ENCODE data around the gene RASSF3. TPM values are rescaled to one million over a fixed set of nuclear protein-coding genes. Genes with fewer than 3 reads are reported as not detected.
"Not testable (repeated sequence)": the region's sequence is repeated elsewhere in the genome, so short reads cannot be mapped to it uniquely, and the experiment has no call there.

RASSF3 gene
- total RNA-seq, 2 experiments from 2014 or later, result 40.4 to 41.6 TPM

DNA sequence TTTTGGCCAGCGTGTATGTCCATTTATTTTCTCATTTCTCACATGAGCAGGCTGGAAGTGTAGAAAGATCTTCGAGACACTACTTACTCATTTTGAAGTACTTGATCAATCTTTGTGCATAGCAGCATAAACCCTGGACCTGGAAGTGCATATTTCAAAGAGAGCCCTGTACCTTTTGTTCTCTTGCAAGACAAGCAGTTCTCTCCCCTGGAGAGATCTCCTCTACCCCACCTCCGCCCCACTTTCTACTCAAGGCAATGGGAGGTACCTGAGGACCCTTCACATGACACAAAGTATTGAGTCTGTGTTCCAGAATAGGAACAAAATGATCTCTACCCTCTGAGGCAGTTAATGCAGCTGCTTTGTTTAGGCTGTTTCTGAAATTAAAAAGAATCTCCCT is 27.4 kb upstream of the RASSF3 start:
- no peaks in the 10 kb centered on the region for H3K36me3 Mint-ChIP-seq (ENCODE audit: low read depth)
- ATAC-seq (no peak), DNase-seq (no peak)
- H3K27ac Mint-ChIP-seq, result peak overlapping the region; percentile 14
- no peaks in the 10 kb centered on the region for H3K9me3 Mint-ChIP-seq
- POLR2A ChIA-PET, result interaction anchor here (0.6 to 1.4 kb wide), 5 partner anchors 12 to 1116 kb away, joined by 3 to 5 read pairs (median 4); no protein-coding TSS in a partner anchor
- no peaks in the 10 kb centered on the region for H3K27me3 Mint-ChIP-seq
- TF ChIP-seq, protein P1, sequence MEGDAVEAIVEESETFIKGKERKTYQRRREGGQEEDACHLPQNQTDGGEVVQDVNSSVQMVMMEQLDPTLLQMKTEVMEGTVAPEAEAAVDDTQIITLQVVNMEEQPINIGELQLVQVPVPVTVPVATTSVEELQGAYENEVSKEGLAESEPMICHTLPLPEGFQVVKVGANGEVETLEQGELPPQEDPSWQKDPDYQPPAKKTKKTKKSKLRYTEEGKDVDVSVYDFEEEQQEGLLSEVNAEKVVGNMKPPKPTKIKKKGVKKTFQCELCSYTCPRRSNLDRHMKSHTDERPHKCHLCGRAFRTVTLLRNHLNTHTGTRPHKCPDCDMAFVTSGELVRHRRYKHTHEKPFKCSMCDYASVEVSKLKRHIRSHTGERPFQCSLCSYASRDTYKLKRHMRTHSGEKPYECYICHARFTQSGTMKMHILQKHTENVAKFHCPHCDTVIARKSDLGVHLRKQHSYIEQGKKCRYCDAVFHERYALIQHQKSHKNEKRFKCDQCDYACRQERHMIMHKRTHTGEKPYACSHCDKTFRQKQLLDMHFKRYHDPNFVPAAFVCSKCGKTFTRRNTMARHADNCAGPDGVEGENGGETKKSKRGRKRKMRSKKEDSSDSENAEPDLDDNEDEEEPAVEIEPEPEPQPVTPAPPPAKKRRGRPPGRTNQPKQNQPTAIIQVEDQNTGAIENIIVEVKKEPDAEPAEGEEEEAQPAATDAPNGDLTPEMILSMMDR (IDR thresholded peaks at IDR 0.05), result no peak
- intact Hi-C loops (cut with micrococcal nuclease), result no loop called here
- H3K4me3 Mint-ChIP-seq, result no peak overlapping the region
- CTCF ChIA-PET, result interaction anchor here (1.4 kb wide), 1 partner anchor 34 kb away, joined by 7 read pairs; no protein-coding TSS in a partner anchor
- H3K4me1 Mint-ChIP-seq (ENCODE audit: low read depth), result peaks cover 20% of the 10 kb centered on the region

GRCh38 chr12:64583395-64583770 is 26.9 kb upstream of the RASSF3 start:
- Mint-ChIP-seq H3K27ac (peak overlapping the region; percentile 51), H3K4me1 (ENCODE audit: low read depth) (peaks cover 20% of the 10 kb centered on the region), H3K4me3 (peak overlapping the region; percentile 30)
- H3K36me3 Mint-ChIP-seq (ENCODE audit: low read depth); DNase-seq; ATAC-seq; intact Hi-C loops (cut with micrococcal nuclease); H3K27me3 Mint-ChIP-seq; H3K9me3 Mint-ChIP-seq: not testable (repeated sequence)
- ChIA-PET CTCF (interaction anchor here (1.0 to 1.4 kb wide), 2 partner anchors 34 to 114 kb away, joined by 4 to 7 read pairs; no protein-coding TSS in a partner anchor), POLR2A (interaction anchor here (0.6 to 1.4 kb wide), 3 partner anchors 13 to 1115 kb away, joined by 3 to 5 read pairs (median 4); no protein-coding TSS in a partner anchor)

DNA sequence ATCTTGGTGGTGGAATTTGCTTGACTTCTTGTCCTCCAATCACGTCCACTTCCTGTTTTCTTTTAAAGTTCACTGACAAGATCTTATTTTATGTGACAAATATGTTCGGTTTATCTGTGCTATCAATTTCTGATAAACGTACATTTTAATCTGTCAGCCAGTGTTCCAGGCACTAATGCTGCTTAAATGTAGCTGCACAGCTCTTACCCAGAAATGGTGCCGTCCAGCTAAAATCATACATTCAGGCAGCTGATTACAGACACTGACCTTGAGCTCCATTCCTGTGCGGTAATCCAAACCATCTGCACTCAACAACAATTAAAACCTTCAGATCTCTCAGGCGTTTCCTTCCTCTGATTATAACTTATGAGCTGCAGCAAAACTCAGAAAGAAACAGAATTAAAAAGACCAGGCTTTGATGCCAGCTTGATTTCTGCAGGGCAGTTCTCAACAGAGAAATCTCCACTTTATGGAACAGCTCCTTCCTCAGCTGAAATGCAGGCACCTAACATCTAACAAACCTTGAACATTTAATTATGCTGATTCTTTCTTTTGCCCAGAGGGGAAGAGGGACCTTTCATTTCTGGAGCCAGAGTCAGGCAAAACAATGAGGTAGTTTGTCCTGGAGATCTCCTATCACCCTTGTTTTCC is 26.4 kb upstream of the RASSF3 start:
- intact Hi-C loops (cut with micrococcal nuclease), result no loop called here
- peak overlapping the region; percentile 51 for H3K27ac Mint-ChIP-seq
- ChIA-PET CTCF (interaction anchor here (1.0 to 1.4 kb wide), 2 partner anchors 35 to 114 kb away, joined by 4 to 7 read pairs; no protein-coding TSS in a partner anchor), POLR2A (interaction anchor here (1.4 kb wide), 1 partner anchor 26 kb away, joined by 5 read pairs; no protein-coding TSS in a partner anchor)
- H3K36me3 Mint-ChIP-seq (ENCODE audit: low read depth), result no peaks in the 10 kb centered on the region
- peaks cover 20% of the 10 kb centered on the region for H3K4me1 Mint-ChIP-seq (ENCODE audit: low read depth)
- DNase-seq (no peak), ATAC-seq (peak; percentile 27)
- H3K9me3 Mint-ChIP-seq, result no peaks in the 10 kb centered on the region
- TF ChIP-seq, protein P1 (IDR thresholded peaks at IDR 0.05), result no peak
- no peaks in the 10 kb centered on the region for H3K27me3 Mint-ChIP-seq
- H3K4me3 Mint-ChIP-seq, result peak overlapping the region; percentile 30

GRCh38 chr12:64585104-64585503 is 25.2 kb upstream of the RASSF3 start:
- Mint-ChIP-seq H3K4me1 (ENCODE audit: low read depth) (peaks cover 20% of the 10 kb centered on the region), H3K9me3 (no peaks in the 10 kb centered on the region), H3K36me3 (ENCODE audit: low read depth) (no peaks in the 10 kb centered on the region), H3K4me3 (no peak overlapping the region), H3K27ac (no peak overlapping the region), H3K27me3 (no peaks in the 10 kb centered on the region)
- DNase-seq (no peak), ATAC-seq (no peak)
- CTCF ChIA-PET, result no interaction called here
- TF ChIP-seq, protein P1 (IDR thresholded peaks at IDR 0.05), result no peak
- POLR2A ChIA-PET, result no interaction called here
- intact Hi-C loops (cut with micrococcal nuclease), result no loop called here

DNA sequence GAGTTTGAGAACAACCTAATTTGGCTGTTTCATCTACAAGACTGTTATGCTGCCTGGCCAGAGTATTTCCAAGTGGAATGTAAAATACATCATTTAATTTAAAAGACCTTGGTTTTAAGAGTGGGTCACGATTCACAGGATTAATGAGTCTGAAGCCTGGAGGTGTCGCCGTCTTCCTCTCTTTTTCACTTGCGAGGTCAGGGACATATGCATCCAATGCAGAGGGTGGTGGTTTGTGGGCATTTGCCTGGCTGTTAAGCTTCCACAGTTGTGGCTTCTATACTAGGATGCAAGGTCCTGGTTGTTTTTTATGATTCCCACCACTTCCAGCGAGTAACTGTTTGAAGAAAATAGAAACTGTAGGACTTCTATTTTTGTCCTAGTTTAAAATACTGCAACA is 22.8 kb upstream of the RASSF3 start:
- ChIA-PET CTCF (interaction anchor here (1.8 kb wide), 1 partner anchor 110 kb away, joined by 7 read pairs; no protein-coding TSS in a partner anchor), POLR2A (no interaction called here)
- no peak for ATAC-seq
- H3K4me3 Mint-ChIP-seq, result no peak overlapping the region
- no peaks in the 10 kb centered on the region for H3K36me3 Mint-ChIP-seq (ENCODE audit: low read depth)
- DNase-seq, result no peak
- H3K27ac Mint-ChIP-seq, result no peak overlapping the region
- TF ChIP-seq, protein P1 (IDR thresholded peaks at IDR 0.05), result no peak
- peaks cover 19% of the 10 kb centered on the region for H3K4me1 Mint-ChIP-seq (ENCODE audit: low read depth)
- intact Hi-C loops (cut with micrococcal nuclease), result no loop called here
- H3K9me3 Mint-ChIP-seq, result no peaks in the 10 kb centered on the region
- no peaks in the 10 kb centered on the region for H3K27me3 Mint-ChIP-seq
